Tibial artery (tissue), 4 donors: ENCODE data around the gene MARCHF7.
A peak's percentile ranks its signal among the peaks of the same experiment; 100 is the strongest.

Experiments used
- DNase-seq, 2 donors: peaks; one replicate each; pipeline ENCODE4 v3.0.0-alpha.2; 2019
- H3K27ac ChIP-seq, 2 donors: fragments of 200-600 bp; sonication (generic) in 1 of 2; 1 replicate in 1 of 2; 2 replicates in 1 of 2; pipeline ENCODE4 v1.5.1; 2018 to 2019; ENCODE audit warnings: mild to moderate bottlenecking in 1 of 2
- H3K27me3 ChIP-seq, 2 donors: fragments of 200-600 bp; sonication (generic) in 1 of 2; one replicate each; pipeline versions ENCODE4 v1.5.1 to v1.6.0; 2016 to 2019
- H3K36me3 ChIP-seq, 3 donors: fragments of 200-600 bp; sonication (generic) in 2 of 3; one replicate each; pipeline ENCODE4 v1.5.1; 2016 to 2019; ENCODE audit warnings: mild to moderate bottlenecking in 2 of 3
- H3K4me1 ChIP-seq, 4 donors: fragments of 200-600 bp; sonication (generic) in 2 of 4; 1 replicate in 3 of 4; 2 replicates in 1 of 4; pipeline ENCODE4 v1.5.1; 2016 to 2019
- H3K4me3 ChIP-seq, 2 donors: fragments of 200-600 bp; sonication (generic) in 1 of 2; 1 replicate in 1 of 2; 2 replicates in 1 of 2; pipeline ENCODE4 v1.5.1; 2018 to 2019; ENCODE audit warnings: mild to moderate bottlenecking in 2 of 2
- H3K9me3 ChIP-seq, 3 donors: fragments of 200-600 bp; sonication (generic) in 1 of 3; one replicate each; pipeline ENCODE4 v1.5.1; 2016 to 2019
- CTCF ChIP-seq, 2 experiments: fragments of 200-600 bp in 1 of 2; fragments of 450-650 bp in 1 of 2; IDR thresholded peaks; one replicate each; pipeline ENCODE4 v1.5.1; 2017 to 2019; ENCODE audit warnings: antibody characterized with exemption in 2 of 2, mild to moderate bottlenecking in 1 of 2, moderate library complexity in 1 of 2
- intact Hi-C: fragments of 100-400 bp; cut with DNase I; formaldehyde crosslinking; loops from one replicate; pipeline ENCODE4 v1.15.0; 2023; ENCODE audit warnings: low total_unique reads

MARCHF7 gene

GRCh38 chr2:159706385-159706980, 5.8 kb upstream of the MARCHF7 start:
- no peak overlapping the region for H3K4me3 ChIP-seq
- H3K9me3 ChIP-seq = no peaks in the 10 kb centered on the region
- no peak for TF ChIP-seq CTCF (IDR thresholded peaks at IDR 0.05)
- intact Hi-C loops = no loop called here
- peaks cover 0 to 16% (median 3%) of the 10 kb centered on the region in 4 donors for H3K4me1 ChIP-seq
- H3K36me3 ChIP-seq = no peaks in the 10 kb centered on the region
- H3K27me3 ChIP-seq = no peaks in the 10 kb centered on the region
- no peak overlapping the region for H3K27ac ChIP-seq
- DNase-seq = no peak

- no peaks in the 10 kb centered on the region for H3K36me3 ChIP-seq
- intact Hi-C loops = no loop called here
- H3K4me3 ChIP-seq = no peak overlapping the region
- H3K27ac ChIP-seq = no peak overlapping the region
- no peaks in the 10 kb centered on the region for H3K27me3 ChIP-seq
- no peak for TF ChIP-seq CTCF (IDR thresholded peaks at IDR 0.05)
- DNase-seq = no peak
- peaks cover 0 to 18% (median 3%) of the 10 kb centered on the region in 4 donors for H3K4me1 ChIP-seq
- no peaks in the 10 kb centered on the region for H3K9me3 ChIP-seq
Observed at GRCh38 chr2:159708066-159708760, 4.1 kb upstream of the MARCHF7 start.

- Histone ChIP-seq H3K9me3 (no peaks in the 10 kb centered on the region), H3K4me3 (no peak overlapping the region), H3K36me3 (peaks cover 2 to 6% (median 4%) of the 10 kb centered on the region in 3 donors), H3K27ac (peak overlapping the region; percentile 93 to 98), H3K4me1 (peaks cover 0 to 41% (median 20%) of the 10 kb centered on the region in 4 donors), H3K27me3 (no peaks in the 10 kb centered on the region)
- no peak for DNase-seq
- no peak for TF ChIP-seq CTCF (IDR thresholded peaks at IDR 0.05)
- intact Hi-C loops = loop anchor here (10.0 kb wide), 2 partner anchors 96 to 426 kb away; partner anchors contain the start of genes BAZ2B and WDSUB1
Observed at GRCh38 chr2:159710601-159711180, 1.6 kb upstream of the MARCHF7 start.

- intact Hi-C loops = loop anchor here (10.0 kb wide), 2 partner anchors 97 to 427 kb away; partner anchors contain the start of genes BAZ2B and WDSUB1
- Histone ChIP-seq H3K36me3 (peaks cover 6 to 12% (median 9%) of the 10 kb centered on the region in 3 donors), H3K27me3 (no peaks in the 10 kb centered on the region), H3K27ac (peak overlapping the region; percentile 93 to 98), H3K4me3 (peak overlapping the region; percentile 79 to 85), H3K4me1 (peaks cover 0 to 47% (median 26%) of the 10 kb centered on the region in 4 donors), H3K9me3 (no peaks in the 10 kb centered on the region)
- DNase-seq = no peak
- no peak for TF ChIP-seq CTCF (IDR thresholded peaks at IDR 0.05)
Observed at GRCh38 chr2:159711562-159712142, 654 bp upstream of the MARCHF7 start.

- Histone ChIP-seq H3K4me1 (peaks cover 0 to 58% (median 35%) of the 10 kb centered on the region in 4 donors), H3K27ac (peak overlapping the region; percentile 93 to 98), H3K27me3 (no peaks in the 10 kb centered on the region), H3K4me3 (peak overlapping the region; percentile 79 to 85), H3K9me3 (no peaks in the 10 kb centered on the region), H3K36me3 (peaks cover 9 to 19% (median 11%) of the 10 kb centered on the region in 3 donors)
- DNase-seq = no peak
- intact Hi-C loops = loop anchor here (10.0 kb wide), 2 partner anchors 98 to 428 kb away; partner anchors contain the start of genes BAZ2B and WDSUB1
- TF ChIP-seq CTCF (IDR thresholded peaks at IDR 0.05) = no peak
Observed at GRCh38 chr2:159712929-159713420, 669 bp downstream of the MARCHF7 start.
